Measurements from ENCODE around the gene NIFK. TPM values are rescaled to one million over a fixed set of nuclear protein-coding genes. Genes with fewer than 3 reads are reported as not detected.

Gene NIFK
- total RNA-seq, 2 experiments from 2014 or later = 58.4 to 102 TPM

GRCh38 chr2:121682396-121683298 is 54.0 kb downstream of the NIFK start:
- H3K36me3 Mint-ChIP-seq = peaks cover 33% of the 10 kb centered on the region
- peaks cover 15% of the 10 kb centered on the region for H3K4me1 Mint-ChIP-seq
- H3K4me3 Mint-ChIP-seq = no peak overlapping the region
- DNase-seq (no peak), ATAC-seq (no peak)
- H3K27me3 Mint-ChIP-seq = no peaks in the 10 kb centered on the region
- CTCF ChIA-PET = interaction anchor here (0.5 to 1.2 kb wide), 2 partner anchors 16 to 108 kb away, joined by 3 read pairs; no protein-coding TSS in a partner anchor
- peaks cover 33% of the 10 kb centered on the region for H3K9me3 Mint-ChIP-seq (ENCODE audit: low read depth)
- no peak overlapping the region for H3K27ac Mint-ChIP-seq

DNA sequence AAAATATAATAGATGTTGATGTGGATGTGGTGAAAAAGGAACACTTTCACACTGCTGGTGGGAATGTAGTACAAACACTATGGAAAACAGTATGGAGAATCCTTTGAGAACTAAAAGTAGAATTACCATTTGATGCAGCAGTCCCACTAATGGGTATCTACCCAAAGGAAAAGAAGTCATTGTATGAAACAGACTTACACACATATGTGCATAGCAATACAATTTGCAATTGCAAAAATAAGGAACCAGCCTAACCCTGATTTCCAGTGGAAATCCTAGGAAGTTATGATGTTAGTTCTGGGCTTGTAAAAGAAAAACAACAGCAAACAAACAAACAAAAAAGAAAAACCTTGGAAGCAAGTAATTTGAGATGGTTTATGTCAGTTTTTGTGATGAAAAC is 58.8 kb downstream of the NIFK start:
- Mint-ChIP-seq H3K36me3 (peaks cover 32% of the 10 kb centered on the region), H3K27ac (no peak overlapping the region), H3K4me1 (peaks cover 11% of the 10 kb centered on the region), H3K27me3 (peaks cover 4% of the 10 kb centered on the region), H3K4me3 (no peak overlapping the region), H3K9me3 (ENCODE audit: low read depth) (peaks cover 37% of the 10 kb centered on the region)
- no peak for DNase-seq
- ATAC-seq = no peak
- CTCF ChIA-PET = no interaction called here

Other genes with a start within 250 kb of the NIFK start
- not detected for gene RNU4ATAC, start 206.0 kb downstream of the NIFK start, total RNA-seq
- gene CLASP1, start 87.4 kb downstream of the NIFK start, total RNA-seq = 10 to 100 TPM; 62.3 to 76.1 TPM
- gene TSN, start 18.8 kb upstream of the NIFK start, total RNA-seq = 10 to 100 TPM; 46.6 to 68.8 TPM